Stimulated activated CD8-positive, alpha-beta memory T cell treated with anti-CD3 and anti-CD28 coated beads, Interleukin-12 subunit alpha, Interleukin-12 subunit beta, amount 100 ng/mL, for 24 hours (primary cell): ENCODE data around the gene TK1.

Experiments used
- DNase-seq: peaks from one replicate; pipeline ENCODE4 v3.0.0-alpha.2; 2020; ENCODE audit errors: extremely low read depth

The TK1 gene

DNA sequence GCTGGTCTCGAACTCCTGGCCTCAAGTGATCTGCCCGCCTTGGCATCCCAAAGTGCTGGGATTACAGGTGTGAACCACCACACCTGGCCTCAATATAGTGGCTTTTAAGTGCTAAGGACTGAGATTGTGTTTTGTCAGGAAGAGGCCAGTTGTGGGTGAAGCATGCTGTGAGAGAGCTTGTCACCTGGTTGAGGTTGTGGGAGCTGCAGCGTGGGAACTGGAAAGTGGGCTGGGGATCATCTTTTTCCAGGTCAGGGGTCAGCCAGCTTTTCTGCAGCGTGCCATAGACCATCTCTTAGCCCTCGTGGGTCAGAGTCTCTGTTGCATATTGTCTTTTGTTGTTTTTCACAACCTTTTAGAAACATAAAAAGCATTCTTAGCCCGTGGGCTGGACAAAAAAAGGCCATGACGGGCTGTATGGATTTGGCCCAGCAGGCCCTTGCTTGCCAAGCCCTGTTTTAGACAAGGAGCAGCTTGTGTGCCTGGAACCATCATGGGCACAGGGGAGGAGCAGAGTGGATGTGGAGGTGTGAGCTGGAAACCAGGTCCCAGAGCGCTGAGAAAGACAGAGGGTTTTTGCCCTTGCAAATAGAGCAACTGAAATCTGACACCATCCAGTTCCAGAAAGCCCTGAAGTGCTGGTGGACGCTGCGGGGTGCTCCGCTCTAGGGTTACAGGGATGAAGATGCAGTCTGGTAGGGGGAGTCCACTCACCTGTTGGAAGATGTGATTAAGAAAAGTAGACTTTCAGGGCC is 32.7 kb upstream of the TK1 start:
- DNase-seq, result no peak

DNA sequence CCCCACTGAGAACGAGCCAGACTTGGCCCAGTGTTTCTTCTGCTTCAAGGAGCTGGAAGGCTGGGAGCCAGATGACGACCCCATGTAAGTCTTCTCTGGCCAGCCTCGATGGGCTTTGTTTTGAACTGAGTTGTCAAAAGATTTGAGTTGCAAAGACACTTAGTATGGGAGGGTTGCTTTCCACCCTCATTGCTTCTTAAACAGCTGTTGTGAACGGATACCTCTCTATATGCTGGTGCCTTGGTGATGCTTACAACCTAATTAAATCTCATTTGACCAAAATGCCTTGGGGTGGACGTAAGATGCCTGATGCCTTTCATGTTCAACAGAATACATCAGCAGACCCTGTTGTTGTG is 27.8 kb upstream of the TK1 start:
- no peak for DNase-seq

DNA sequence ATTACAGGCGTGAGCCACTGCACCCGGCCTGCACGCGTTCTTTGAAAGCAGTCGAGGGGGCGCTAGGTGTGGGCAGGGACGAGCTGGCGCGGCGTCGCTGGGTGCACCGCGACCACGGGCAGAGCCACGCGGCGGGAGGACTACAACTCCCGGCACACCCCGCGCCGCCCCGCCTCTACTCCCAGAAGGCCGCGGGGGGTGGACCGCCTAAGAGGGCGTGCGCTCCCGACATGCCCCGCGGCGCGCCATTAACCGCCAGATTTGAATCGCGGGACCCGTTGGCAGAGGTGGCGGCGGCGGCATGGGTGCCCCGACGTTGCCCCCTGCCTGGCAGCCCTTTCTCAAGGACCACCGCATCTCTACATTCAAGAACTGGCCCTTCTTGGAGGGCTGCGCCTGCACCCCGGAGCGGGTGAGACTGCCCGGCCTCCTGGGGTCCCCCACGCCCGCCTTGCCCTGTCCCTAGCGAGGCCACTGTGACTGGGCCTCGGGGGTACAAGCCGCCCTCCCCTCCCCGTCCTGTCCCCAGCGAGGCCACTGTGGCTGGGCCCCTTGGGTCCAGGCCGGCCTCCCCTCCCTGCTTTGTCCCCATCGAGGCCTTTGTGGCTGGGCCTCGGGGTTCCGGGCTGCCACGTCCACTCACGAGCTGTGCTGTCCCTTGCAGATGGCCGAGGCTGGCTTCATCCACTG is 27.3 kb upstream of the TK1 start, which contains the start of gene BIRC5:
Gene BIRC5 (plus strand): TSS at position 238 of the 690 bp plus-strand sequence. CDS start 64 bp downstream, at position 302.
- peak; percentile 86 for DNase-seq

DNA sequence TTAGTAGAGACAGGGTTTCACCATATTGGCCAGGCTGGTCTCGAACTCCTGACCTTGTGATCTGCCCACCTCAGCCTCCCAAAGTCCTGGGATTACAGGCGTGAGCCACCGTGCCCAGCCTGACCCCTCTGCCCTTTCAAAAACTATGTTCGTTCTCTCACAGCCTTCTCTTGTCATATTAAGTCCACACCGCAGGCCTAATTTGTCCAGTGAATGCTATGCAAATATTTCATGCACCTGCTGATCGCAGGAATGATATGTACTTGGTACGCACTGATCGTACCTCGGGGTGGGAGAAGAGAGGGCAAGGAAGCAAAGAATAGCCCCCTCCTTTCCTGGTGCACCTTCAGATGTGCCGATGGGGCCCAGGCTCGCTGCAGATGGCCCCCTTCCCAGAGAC is 24.2 kb upstream of the TK1 start:
- DNase-seq, result no peak

DNA sequence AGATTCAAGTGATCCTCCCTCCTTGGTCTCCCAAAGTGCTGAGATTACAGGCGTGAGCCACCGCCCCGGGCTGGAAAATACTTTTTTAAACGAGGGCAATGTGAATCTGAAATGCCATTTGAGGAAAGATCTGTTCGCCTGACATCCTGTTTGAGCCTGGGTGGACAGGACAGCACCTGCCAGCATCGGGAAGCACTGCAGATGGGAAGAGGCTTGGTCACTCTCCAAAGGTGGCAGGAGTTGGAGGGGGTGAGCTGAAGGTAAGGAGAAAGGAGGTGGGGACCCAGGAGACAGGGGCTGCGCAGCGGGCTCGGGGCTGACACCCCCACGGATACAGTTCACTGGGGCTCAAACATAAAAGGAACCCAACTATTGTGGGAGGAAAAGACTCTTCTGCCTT is 23.3 kb upstream of the TK1 start:
- no peak for DNase-seq

DNA sequence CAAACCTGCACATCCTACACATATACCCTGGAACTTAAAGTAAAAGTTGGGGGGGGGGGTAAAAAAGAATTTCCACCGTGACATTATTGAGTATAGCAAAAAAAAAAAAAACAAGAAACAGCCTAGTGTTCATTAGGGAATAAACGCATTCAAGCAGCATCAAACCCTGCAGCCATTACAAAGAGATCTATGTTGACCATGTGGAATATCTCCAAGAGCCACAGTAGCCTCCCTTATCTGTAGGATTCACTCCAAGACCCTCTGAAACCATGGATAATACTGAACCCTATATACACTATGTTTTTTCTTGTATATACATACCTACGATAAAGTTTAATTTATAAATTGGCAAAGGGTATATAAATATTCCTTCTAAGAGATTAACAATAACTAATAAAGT is 21.6 kb upstream of the TK1 start:
- no peak for DNase-seq

DNA sequence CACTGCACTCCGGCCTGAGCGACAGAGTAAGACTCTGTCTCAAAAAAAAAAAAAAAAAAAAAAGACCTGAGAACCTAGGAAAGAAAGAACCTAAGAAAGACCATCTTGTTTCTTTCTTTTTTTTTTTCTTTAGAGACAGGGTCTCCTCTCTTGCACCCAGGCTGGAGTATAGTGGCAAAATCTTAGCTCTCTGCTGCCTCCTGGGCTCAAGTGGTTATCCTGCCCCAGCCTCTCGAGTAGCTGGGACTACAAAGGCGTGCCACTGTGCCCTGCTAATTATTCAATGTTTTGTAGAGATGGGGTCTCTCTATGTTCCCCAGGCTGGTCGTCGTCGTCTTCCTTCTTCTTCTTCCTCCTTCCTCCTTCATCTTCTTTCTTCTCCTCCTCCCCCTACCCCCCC is 19.4 kb upstream of the TK1 start:
- DNase-seq, result no peak

DNA sequence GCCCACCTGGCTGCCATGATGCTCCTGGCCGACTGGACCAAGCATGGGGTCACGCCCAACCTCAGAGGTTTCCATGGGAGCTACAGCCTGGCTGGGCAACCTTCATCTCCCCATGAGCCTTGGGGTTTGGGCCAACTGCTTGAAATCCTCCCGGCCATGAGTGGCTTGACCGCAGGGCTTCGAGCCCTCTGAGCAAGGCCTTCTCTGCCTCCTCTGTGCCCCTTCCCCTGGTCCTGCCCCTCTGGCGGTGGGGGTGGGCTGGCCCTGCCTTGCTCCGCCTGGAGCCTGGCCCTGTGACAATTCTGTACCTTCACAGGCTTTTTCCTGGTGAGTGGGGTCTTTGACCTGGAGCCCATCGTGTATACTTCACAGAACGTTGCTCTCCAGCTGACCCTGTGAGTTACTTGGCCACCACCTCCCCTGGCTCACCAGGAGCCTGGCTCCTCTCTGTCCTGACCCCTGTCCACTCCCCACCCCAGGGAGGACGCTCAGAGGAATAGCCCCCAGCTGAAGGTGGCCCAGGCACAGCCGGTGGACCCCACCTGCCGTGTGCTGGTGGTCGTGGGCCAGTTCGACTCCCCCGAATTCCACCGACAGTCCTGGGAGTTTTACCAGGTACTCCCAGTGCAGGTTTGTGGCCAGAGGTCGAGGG is 18.4 kb upstream of the TK1 start:
- no peak for DNase-seq

DNA sequence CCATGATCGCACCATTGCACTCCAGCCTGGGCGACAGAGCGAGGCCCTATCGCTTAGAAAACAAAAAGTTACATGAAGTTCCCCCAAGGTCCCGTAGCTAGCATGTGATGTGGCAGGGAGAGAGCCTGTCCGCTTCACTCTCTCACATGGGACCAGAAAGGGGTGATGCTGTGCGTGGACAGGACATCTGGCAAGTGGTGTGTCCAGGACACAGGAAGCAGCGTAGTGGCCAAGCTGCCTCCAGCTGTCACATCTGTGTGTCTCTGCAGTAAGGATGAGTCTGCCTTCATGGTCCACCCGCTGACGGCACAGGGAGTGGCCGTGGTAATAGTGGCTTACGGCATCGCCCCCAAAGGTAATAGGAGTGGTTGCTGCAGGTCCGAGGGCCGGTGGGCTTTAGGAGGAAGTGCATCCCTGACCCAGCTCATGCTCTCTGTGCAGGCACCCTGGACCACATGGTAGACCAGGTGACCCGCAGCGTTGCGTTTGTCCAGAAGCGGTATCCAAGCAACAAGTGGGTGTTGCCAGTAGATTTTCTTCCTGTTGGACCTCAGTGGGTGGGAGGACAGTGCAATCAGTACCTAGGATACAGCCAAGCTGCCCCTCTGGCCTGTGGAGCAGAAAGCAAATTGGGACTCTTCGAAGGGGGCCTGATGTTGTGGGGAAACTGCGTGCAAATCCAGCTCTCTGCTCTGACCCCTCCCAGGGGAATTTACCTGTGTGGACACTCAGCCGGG is 17.7 kb upstream of the TK1 start:
- no peak for DNase-seq

DNA sequence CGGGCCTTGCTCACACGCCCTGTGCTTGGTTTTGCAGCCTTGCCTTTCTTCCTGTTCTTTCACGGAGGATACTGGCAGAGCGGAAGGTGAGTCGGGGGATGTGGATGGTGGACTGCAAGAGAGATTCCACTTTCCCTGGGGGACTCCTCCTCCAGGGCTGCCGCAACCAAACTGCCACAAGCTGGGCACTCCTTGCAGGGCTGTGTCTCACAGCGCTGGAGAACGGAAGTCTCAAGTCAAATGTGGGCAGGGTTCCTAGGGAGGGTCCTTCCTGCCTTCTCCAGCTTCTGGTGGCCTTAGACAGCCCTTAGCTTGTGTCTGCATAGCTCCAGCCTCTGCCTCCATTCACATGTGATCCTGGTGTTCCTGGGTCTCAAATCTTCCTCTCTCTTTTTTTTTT is 15.8 kb upstream of the TK1 start:
- DNase-seq, result no peak

DNA sequence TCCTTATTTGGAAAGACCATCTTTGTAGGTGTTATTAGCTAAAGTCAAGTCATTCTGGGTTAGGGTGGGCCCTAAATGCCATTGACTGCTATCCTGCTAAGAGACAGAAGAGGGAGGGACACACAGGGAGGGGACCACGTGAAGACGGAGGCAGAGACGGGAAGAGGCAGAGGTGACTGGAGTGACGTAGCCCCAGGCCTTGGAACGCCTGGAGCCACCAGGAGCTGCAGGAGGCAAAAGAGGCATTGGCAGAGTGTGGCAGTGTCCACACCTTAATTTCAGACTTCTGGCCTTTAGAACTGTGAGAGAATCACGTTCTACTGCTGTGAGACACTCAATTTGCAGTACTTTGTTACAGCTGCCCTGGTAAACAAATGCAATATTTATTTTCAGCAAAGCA is 13.6 kb upstream of the TK1 start:
- no peak for DNase-seq

DNA sequence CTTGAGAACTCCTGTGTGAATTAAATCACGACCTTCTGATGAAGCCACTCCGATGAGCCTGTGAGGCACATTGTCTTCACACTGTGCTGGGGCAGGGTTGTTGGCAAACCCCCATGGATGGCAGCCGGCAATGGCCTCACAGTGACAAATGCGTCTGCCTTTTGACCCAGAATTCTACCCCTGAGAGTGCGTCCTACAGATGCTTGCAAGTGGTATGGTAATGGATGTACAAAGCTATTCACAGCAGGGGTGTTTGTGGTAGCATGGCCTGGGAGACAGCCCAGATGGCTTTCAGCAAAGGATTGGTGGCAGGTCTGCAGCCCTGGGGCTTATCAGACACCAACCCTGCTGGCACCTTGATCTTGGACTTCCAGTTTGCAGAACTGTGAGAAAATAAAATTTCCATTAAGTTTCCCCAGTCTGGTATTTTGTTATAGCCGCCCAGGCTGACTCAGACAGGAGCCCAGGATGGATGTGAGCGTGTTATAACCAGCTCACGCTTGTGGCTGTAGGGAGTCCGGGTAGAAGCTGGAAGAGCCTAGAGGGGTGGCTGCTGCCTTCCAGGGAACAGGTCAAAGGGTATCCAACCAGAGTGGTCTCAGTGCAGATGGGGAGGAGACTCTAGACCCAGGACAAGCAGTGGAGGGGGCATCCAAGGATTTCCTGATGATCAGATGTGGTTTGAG is 10.4 kb upstream of the TK1 start:
- no peak for DNase-seq

DNA sequence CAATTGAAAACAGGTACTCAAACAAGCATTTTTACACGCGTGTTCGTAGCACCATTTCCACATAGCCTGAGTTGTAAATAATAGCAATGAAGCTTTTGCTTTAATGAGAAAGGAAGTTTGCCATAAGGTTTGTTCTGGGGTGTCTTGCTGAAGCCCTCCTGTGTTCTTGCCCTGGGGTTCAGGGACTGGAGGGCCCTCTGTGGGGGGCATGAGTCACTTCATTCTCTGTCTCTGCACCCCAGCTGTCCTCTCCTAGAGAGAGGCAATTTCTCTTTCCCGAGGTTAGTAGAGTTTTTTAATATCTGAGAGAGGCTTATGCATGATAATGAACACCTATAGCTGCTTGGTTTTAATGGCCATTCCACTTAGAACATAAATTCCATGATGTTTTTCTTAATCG is 9.9 kb upstream of the TK1 start:
- no peak for DNase-seq

DNA sequence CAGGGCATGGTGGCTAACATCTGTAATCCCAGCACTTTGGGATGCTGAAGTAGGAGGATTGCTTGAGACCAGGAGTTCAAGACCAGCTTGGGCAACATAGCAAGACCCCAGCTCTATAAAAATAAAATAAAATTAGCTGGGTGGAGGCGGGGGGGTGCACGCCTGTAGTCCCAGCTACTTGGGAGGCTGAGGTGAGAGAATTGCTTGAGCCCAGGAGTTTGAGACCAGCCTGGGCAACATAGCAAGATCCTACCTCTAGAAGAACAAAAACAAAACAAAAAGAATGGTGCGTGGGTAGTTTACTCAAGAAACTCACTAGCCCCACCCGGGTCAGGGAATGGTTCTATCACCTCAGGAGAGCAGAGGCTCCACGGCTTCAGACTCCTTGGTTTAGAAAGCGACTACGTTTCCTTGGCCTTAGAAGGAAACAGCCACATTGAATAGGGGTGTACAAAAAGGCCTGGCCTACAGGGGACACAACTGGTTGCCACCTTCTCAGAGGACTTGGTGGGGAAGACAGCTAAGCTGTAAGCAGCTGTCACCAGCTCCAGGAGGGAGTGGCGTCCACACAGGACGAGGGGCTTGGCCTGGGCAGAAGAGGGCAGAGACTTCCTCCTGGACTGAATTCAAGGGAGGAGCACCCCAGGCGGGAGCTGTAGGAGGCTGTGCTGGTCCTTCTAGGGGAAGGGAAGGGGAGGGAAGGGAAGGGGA is 716 bp downstream of the TK1 start:
- DNase-seq, result no peak

DNA sequence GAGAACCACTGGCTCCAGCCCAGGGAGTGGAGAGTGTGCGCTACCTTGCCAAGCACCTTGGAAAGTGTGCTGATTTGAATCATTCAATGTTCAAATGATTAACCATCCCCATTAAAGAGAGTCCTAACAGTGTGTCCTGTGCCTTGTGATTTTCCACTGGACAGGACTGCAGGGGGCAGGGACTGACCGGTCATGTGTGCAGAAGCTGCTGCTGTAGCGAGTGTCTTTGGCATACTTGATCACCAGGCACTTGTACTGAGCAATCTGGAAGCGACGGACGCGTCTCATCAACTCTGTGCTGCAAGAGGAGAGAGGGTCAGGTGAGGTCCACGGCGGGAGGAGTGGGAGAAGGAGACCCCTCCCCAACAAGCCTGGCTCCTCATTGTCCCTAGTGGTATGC is 2.0 kb downstream of the TK1 start:
- no peak for DNase-seq

DNA sequence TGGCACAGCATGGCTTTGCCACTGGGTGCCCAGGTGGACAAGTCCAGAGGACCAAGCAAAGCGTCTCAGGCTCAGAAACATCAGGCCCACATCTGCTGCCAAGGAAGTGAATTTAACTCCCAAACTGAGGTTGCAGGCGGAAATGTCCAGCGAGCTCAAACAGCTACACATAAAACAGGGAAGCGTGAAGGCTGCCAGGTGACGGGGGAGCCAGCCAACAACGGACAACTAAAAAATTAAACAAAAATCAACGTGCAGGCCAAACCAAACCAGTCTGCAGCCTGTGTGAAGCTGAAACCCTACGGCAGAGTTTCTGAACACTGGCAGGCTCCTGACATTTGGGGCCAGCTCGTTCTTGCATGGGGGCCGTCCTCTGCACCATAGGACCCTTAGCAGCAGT is 2.5 kb downstream of the TK1 start:
- no peak for DNase-seq

DNA sequence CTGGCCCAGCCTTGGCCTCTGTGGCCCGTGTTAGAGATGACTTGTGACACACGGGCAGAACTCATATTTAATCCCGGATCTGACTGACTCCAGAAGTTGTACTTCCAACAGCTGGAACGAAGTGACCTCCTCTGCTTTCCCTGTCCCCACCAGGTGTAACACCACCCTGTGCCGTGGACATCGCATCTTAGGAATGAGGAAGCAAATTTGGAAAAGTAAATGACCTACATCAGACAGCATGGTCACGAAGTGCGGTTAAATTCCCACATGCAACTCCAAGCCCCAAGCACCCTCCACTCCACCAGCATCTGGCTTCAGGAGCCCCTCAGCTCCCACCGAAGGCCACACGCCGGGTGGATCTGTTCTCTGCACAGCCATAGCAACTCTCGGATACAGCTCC is 2.9 kb downstream of the TK1 start:
- no peak for DNase-seq

DNA sequence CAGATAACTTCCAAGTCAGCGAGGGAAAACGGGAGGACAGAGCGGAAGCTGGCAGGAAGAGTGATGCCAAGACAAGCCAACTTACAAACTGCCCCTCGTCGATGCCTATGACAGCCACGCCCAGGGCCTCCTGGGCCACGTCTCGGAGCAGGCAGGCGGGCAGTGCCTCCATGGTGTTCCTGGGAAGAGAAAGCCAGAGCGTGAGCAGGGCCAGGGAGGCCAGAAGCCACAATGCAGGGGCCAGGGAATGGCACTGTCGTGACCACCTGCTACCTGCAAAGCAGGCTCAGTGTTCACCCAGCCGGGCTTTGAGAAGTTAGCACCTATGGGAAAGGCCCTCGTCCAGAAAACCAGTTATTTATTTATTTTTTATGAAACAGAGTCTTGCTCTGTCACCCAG is 4.3 kb downstream of the TK1 start:
- no peak for DNase-seq

DNA sequence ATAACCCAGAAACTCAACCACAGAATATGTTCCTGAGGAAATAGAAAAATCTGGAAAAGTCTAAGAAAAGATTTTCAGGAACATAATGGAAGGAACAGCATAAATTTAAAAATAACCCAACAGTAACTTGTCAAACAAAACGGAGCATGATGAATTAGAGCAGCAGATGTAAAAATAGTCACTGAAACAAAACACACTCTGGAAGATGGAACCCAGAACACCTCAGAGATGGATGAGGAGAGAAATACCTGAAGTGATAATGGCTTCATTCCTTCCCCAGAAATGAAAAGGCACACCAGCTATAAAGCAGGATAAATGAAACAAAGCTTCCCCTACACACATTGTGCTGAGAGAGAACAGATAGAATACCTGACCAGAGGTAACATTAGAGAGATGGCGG is 6.3 kb downstream of the TK1 start:
- no peak for DNase-seq

DNA sequence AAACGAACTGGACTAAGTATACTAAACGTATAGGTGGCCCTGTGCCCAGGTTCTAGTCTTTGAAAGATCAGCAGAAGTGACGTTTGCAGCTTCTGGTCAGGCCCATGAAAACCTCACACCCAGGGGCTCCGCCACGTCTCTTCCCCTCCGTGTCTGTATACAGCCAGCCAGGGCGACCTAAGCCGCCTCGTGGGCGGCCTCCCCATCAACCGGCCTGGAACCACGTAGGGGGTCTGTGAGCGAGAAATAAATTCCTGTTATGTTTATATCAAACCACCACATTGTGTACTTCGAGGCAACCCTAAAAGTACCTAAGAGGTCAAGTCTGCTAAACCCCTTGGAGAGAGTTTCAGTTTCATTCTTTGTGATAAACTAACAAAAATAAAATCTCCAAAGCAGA is 6.8 kb downstream of the TK1 start:
- no peak for DNase-seq

DNA sequence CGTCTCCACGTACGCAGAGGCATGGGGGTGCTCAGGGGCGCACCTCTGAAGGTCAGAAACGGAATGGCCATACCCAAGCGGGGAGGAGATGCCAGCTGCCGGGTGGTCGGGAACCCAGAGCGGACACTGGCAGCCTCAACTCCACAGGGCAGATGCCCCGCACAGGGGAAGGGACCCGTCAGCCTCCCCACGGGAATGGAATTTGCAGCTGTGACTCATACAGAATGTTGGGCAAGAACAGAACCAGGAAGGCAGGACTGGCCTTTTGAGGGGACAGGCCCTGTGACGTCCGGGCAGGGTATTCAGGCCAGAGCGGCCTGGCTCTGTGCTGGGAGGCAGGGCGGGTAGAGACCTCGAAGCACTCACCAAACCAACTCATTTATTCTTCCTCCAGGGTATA is 7.5 kb downstream of the TK1 start:
- DNase-seq, result no peak
